CD4-positive, alpha-beta T cell treated with Interleukin-6 for 4 hours (primary cell): Measurements from ENCODE around the gene RIMBP2.

Experiments used
- DNase-seq: peaks from one replicate; pipeline ENCODE4 v3.0.0-alpha.2; 2020; ENCODE audit warnings: mixed read lengths

The RIMBP2 gene

DNA sequence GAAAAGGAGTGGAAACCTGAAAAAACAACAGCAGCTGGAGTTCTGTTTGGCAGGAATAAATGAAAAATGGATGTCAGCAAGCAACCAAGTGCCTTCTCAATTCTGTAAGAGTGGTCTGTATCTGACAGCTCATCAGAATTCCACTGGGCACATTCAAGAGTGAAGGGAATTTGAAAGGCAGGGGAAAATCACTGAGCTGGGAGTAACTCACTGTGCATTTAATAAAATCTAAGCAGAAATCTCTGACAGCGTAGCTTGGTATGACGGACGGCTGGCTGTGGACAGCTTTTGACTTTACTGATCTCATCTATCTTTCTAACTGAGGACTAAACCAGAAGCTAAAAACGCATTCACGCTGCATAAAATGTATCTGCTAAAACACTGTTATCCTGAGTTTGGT, 153.4 kb downstream of the RIMBP2 start:
- DNase-seq, result no peak

DNA sequence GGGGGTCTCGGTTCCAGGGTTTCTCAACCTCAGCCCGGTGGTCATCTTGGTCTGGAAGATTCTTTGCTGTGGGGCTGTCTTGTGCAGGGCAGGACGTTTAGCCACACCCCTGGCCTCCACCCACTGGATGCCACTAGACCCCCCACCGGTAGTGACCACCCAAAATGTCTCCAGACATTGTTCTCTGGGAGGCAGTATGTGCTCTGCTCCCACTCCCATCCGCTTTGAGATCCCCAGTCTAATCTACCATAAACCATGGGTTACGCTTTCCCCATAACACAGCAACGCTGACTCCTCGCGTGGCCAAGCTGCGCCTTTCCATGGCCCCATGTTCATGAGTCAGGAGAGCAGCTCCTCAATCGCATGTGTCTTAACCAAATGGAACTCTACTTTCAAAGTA, 155.8 kb downstream of the RIMBP2 start:
- no peak for DNase-seq

DNA sequence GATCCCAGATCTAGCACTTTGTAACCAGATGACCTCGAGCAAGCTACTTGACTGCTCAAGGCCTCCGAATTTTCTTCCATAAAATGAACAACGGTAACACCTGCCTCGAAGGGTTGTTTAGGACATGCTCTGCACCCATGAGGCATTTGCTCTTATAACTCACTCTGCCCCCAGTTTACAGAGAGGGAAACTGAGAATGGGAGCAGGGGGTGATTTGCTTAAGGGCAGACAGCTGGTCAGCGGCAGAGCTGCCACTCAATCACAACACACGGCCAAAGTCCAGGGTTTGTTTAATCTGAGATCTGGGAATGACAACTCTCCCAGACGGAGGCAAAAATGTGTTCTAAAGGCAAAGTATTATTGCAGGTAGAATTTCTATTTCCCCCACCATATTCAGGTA, 156.3 kb downstream of the RIMBP2 start:
- DNase-seq, result no peak

DNA sequence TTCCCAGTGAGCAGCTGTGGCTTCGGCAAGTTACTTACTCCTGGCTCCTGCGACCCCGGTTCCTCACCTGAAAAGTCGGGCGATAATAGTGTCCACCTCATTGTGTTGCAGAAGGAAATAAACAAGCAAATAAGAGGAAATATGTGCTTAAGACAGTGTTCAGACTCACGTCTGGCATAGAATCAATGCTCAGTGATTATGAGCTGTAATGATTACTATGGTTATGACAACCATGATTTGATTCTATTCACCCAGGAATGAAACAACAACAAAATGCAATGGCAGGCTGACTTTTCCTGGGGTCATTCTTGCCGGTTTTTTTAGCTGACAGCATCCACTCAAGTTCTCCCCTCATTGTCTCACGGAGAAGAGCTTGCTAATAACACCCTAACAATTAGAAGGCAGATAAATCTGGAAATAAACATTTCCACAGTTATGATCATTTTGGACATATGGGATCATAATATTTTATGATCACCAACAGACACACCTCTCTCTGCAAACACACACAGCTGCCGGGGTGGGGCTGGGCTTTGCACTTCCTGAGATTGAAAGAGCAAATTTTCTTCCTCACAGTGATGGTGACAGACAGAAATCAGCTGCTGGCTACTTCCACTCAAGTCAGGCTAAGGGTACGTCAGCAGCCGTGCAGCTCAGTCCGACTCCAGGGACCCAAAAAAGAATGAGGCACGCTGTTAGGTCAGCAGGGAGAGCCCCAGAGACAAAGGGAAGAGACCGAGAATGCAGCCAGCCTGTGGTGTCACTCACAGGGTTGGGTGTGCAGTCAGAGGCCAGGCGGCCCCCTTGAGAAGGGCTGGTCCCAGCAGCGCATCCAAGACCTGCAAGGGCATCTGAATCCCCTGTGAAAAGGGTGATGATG, 158.0 kb downstream of the RIMBP2 start:
- DNase-seq, result no peak

DNA sequence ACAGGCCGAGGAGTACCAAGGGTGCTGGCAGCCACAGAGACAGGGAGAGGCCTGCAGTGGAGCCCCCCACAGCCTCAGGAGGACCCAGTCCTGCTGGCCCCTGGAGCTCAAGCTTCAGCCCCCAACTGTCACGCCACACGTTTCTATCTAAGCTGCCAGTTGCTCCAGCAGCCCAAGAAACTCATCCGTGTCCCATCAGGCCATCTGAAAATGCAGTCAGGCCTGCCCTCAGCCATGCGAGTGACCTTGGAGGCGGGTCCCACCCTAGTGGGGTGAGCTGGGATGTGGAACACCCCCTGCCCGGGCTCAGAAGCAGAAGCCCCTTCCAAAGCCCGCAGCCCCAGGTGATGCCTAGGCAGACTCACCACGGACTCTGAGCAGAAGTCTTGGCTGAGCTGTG, 158.9 kb downstream of the RIMBP2 start:
- DNase-seq, result no peak

DNA sequence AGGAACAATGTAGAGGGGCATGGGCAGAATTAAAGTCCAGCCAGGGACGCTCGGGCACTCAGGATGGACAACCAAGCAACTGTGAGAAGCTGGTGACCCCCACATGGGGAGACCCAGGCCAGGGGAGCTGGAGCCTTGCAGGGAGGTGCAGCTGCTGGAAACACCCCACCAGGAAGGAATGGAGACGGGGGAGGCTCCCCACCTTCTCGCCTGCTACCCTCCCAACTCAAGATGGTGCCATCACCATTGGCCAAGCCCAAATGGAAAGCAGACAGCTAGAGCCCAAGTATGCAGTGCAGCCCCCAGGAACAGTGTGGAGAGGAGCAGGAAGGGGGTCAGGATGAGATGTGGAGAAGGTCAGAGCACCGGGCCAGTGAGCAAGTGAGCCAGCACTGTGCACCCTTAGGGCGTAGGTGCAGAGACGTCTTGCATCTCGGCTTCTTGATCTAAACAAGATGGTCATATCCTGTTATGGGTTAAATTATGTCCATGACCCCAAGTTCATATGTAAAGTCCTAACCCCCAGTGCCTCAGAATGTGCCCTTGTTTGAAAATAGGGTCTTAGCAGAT, 159.5 kb downstream of the RIMBP2 start:
- DNase-seq, result no peak

DNA sequence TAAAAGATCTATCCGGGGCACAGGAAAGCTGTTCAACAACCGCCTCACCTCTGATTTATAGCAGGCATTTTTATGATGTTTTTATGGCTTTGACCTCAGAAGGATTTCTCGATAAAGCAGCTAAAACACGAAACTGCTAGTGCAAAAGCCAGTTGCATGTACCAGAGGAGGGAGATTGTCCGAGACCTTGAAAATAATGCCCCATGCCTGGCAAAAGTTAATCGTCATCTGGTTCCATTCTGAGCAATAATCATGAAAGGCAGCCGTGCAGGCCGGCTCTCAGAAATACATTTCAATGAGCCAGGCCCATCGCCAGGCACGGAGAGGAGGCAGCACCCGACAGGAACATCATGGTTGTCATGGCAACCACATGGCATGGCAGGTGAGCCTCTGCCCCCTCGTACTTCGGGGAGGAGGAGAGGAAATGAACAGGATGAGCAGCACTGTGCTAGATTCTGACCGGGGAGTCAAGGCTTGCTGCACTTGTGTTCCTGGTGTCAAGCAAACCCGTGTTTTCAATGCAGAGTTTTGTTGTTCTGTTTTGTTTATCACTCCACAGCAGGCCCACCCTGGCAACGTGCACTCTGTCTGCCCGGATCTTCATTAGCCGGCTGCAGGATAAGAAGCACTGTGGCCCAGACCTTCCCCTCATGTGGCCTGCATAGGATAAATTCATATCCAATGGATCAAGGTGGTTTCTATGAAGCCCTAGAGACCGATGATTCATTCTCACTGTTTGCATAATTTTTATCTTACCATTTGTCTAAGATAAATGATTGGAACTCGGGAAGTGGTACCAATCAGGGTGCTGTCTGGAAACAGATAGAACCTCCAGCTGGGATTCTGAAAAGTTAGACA, 160.2 kb downstream of the RIMBP2 start:
- DNase-seq, result no peak

DNA sequence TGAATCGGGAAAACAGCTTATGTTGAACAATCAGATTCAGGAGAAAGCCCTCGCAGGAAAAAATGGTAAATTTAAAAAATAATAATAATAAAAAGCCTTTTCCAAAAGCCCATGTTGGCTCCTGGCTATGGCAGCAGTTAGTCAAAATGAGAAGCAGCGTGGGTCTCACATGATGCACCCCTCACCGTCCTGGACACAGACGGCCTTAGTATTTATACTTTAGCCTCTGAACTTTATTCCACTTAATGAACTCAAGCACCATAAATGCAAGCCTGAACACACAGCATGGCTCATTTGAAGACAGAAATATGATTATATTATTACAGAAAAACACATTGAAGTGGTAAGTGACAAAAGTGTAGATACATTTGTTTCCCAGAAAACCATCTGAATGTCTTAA, 160.9 kb downstream of the RIMBP2 start:
- DNase-seq, result no peak

DNA sequence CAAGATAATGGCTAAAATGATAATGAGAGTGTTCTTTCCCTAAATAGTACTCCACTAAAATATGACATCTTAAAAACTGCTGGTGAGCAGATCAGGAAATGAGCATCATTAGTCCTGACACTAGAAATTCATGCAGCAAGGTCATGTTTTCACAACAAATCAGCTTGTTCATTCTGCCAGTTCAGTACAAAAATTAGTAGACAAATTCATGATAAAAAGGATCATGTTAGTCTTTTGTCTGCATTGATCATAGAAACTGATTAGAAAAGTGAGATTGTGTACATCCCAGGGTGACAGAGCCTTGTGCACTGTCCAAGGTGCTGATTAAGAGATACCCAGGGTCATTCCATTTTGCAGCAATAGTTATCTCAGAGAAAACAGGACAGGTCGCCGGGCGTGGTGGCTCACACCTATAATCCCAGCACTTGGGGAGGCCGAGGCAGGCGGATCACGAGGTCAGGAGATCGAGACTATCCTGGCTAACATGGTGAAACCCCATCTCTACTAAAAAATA, 163.6 kb downstream of the RIMBP2 start:
- no peak for DNase-seq

DNA sequence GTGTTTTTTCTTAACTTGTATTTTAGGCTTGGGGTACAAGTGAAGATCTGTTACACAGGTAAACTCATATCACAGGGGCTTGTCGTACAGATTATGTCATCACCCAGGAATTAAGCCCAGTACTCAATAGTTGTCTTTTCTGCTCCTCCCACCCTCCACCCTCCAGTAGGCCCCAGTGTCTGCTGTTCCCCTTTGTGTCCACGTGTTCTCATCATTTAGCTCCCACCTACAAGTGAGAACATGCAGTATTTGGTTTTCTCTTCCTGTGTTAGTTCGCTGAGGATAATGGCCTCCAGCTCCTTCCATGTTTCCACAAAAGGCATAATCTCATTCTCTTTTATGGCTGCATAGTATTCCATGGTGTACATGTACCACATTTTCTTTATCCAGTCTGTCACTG, 166.7 kb downstream of the RIMBP2 start:
- DNase-seq, result no peak

DNA sequence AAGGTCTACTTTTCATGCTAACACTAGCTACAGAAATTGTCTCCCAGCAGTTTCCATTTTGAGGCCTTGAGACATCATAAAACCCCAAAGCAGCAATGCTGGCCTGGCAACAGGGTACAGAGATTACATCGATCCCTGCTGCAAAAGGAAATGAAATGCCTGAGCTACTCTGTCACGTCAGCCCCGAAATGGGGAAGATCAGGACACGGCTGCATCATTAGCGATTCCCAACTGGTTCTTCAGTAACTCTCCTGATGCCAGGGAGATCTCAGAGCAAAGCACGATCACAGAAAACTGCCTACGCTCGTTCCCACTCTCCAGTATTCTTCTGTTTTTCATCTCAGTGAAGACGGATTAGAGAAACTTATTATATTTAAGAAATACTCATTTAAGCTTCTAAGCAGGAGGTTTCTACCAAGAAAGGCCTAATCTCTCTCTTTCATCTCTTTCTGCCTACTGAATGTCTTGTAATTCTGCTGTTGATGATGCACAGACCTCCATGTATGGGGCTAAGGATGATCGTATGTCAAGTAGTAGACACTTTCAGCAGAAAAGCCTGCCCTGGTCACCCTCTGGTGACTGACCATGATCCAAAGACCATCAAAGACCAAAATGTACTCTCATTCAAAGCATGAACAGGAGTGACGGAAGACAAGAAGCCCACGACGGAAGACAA, 168.5 kb downstream of the RIMBP2 start:
- DNase-seq, result no peak

DNA sequence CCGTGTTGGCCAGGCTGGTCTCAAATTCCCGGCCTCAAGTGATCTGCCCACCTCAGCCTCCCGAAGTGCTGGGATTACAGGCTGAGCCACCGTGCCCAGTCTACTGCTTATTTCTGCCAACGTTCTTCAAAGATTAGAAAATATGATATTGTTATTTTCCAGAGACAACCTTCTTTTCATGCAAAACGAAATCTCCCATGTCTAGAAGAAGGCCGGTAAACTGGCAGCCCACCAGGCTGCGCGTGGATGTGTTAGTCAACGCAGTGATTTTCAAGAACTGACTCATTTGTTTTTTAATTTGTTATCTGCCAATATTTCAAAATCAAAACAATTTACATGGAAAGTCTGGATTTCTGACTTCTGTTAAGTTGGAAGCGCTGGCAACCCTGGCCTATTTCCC, 169.6 kb downstream of the RIMBP2 start:
- no peak for DNase-seq

DNA sequence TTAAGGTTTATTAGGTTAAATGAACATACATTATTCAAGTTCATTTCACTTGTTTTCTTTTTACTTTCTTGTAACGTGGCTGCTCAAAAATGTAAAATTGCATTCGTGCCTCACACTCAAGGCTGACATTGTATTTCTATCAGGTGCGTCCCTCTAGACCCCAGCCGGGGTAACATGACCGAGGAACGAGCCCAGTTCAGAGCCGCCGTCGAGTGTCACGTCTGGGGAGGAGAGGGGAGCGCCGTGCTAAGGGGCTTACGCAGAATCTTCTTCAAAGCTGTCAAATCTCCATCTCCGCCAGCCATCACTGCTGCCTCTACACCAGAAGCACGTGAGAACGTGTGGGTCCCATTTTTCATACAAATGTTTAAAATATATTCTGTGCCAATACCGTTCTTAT, 170.6 kb downstream of the RIMBP2 start:
- no peak for DNase-seq

DNA sequence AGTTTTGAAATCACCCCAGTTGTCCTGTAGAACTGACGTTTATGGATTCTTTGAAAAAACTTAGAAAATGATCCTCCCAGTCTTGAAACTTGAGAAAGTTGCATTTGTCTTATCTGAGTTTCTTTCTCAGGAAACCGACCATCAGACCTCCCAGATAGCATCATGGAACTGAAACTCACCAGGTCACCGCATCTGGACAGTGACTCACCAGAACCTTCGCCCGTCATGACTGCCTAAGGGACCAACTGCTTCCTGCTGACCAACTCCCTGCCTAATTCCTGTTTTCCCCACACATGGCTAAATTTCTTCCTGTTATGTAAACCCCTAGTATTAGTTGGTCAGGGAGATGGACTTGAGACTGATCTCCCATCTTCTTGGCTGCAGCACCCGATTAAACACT, 175.7 kb downstream of the RIMBP2 start:
- no peak for DNase-seq

DNA sequence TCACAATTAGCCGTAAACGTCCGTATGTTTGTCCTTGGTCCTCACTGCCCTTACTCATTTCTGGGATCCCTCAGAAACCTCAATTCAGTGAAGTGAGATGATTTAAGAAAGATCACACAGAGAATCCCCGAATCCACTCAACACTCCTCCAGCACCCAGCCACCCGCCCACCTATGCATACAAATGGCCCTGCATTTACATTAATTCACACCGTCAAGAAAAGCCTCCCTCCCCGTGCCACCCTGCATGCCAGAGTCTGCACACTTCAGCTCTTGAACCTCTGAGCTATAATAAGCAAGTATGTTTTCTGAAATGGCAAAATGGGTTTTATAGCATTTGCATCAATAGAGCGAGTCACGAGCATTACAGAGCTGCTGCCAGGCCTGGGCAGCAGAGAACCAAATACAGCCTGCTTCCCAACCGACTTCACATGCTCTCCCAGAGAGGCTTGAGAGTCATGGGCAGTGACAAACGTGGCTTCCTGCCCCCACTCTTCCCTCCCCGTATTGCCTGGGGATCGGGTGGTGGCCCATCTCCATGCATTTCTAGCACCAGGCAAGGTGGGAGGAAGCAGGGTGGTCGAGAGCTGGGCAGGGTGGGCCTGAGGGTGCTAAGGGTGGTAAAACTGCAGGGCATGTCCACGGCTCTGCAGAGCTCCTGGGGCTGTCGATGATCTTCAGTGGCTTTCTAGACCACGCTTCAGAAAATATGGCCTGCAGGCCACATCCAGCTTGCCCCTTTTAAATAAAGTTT, 177.6 kb downstream of the RIMBP2 start:
- no peak for DNase-seq

DNA sequence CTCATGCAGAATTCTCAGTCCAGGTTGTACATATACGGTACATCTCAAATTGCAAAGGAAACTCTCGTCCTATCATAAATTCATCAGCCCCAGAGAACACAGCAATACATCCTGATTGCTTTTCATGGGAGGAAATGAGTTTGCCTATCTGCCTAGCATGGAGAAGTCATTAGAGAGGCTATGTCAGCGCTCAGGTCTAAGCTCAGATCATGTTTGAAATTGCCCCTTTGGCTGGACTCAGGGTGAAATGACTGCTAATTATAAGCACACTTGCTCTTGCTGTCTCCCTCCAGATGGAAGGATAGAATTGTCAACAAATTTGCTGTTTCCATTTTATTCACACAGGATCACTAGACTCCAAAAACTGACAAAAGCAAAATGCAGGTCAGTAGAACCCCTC, 178.4 kb downstream of the RIMBP2 start:
- no peak for DNase-seq

DNA sequence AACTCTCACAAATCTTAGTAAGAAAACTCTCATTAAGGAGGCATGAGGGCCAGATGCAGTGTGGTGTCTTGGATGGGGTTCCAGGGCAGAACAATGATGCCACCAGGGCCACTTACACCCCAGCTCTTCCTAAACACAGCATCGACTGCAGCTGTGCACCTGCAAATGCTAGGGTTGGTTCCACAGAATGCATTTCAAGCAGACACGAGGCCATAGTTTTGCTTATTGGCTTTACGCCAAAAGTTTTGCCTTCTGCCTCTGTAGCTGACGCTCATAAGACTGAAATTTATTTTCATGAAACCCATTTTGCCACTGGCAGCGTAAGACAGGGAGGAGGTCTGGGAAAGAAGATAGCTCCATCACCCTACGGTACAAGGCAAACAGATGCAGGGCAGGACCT, 179.0 kb downstream of the RIMBP2 start:
- DNase-seq, result no peak

DNA sequence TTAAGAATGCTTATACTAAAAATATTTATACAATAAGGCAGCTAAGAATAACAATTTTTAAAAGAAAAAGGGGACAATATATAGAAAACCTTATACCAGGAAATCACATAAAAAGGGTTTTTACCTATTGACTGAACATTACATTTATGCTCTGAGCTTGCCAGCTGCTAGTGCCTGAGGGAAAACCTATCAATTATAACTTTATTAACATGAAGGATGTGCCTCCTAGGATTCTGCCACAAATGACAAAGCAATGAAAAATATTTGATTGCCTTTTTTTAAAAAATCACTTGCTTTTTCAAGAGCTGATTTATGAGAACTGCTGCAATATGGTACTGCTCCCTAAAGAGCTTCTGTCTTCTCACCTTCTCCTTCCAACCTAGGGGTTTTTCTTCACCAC, 185.7 kb downstream of the RIMBP2 start:
- no peak for DNase-seq

DNA sequence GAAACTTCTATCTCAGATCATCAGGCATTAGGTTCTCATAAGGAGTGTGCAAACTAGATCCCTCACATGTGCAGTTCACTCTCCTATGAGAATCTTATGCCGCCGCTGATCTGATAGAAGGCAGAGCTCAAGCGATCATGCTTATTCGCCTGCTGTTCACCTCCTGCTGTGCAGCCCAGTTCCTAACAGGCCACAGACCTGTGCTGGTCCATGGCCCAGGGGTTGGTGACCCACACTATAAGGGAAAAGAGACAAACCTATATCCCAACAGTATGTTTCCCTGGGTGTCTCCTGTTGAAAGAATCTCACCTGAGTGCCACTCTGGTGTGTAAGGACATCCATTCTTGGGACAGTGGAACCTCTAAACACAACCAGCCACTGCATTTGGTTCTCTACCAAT, 186.3 kb downstream of the RIMBP2 start:
- DNase-seq, result no peak

DNA sequence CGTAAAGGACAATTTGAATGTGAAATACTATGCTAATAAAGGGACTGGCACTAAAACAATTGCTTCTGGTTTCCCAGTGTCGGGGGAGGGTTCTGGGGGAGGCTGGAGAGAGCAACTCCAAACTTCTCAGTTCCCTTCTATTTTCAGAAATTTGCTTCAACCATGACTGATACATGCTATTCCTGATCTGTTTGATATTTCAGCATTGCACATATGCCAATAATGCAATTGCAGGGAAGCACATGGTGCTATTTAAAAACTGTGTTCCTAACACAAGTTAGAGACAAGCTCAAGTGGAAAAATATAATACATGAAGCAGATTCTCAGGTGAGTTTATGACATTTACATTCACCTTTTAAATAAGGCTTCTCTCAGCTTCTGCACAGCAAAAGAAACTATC, 188.9 kb downstream of the RIMBP2 start:
- no peak for DNase-seq

DNA sequence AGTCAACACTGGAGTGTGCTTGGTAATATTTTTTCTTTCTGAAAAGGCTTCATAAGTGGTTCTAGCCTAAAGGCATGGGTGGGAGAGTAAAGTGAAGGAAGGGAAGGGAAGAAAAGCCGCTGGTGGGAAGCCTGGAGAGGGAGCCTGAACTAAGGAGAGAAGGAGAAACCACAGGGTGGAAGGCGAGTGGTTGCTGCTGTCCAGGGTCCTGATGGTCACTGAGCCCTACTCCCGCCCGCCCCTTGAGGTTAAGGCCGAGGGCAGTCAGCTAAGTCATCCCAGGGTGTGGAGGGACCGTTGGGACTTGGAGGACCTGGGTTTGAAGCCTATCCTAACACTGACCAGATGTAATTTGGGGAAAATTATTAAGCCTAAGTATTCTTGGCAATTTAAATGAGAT, 189.3 kb downstream of the RIMBP2 start:
- no peak for DNase-seq
